AG04450 (cell line): ENCODE results near the gene ETS2. TPM values are rescaled to one million over a fixed set of nuclear protein-coding genes. Genes with fewer than 3 reads are reported as not detected.

Source experiments
- CTCF ChIA-PET: fragments of 300-600, 350-600 bp; formaldehyde crosslinking; extraction: SDS; loops from one replicate; lab custom pipeline; 2022; ENCODE audit warnings: antibody characterized with exemption, inconsistent platforms; lab: Charles Lee
- POLR2A ChIA-PET: fragments of 350-600 bp; formaldehyde crosslinking; extraction: SDS; loops from one replicate; lab custom pipeline; 2021; ENCODE audit warnings: antibody characterized with exemption, inconsistent platforms; lab: Yijun Ruan, JAX
- DNase-seq: peaks from one replicate; pipeline ENCODE4 v3.0.0-alpha.2; 2011; ENCODE audit warnings: low read depth, low spot score
- H3K27ac ChIP-seq: one replicate; pipeline ENCODE4 v1.5.1; 2012; ENCODE audit warnings: low read depth, low read length, control low read depth
- H3K27me3 ChIP-seq: one replicate; pipeline ENCODE4 v1.6.0; 2012; ENCODE audit warnings: low read length; ENCODE audit not compliant: control insufficient read depth, insufficient read depth
- H3K4me3 ChIP-seq: 2 replicates; pipeline ENCODE4 v1.5.1; 2011; ENCODE audit warnings: mild to moderate bottlenecking, low read depth, low read length, control low read depth
- H3K9me3 ChIP-seq: 2 replicates; pipeline ENCODE4 v1.5.1; 2012; ENCODE audit warnings: low read length; ENCODE audit not compliant: control insufficient read depth, insufficient read depth
- CTCF ChIP-seq: IDR thresholded peaks from 2 replicates; pipeline ENCODE4 v1.5.1; 2011; ENCODE audit warnings: low read depth, low read length, control low read depth, inconsistent platforms
- polyA plus RNA-seq: library from polyadenylated mRNA; depleted of rRNA; stranded (reverse); fragments of >200 nt; gene quantifications from 2 replicates; pipeline ENCODE4 v1.2.3, GENCODE V29; 2011

ETS2 gene
- polyA plus RNA-seq, 1 experiment = 60.1 TPM

- no peaks in the 10 kb centered on the region for H3K27me3 ChIP-seq
- POLR2A ChIA-PET = interaction anchor here (0.8 to 1.3 kb wide), 6 partner anchors 14 to 67 kb away, joined by 3 to 8 read pairs (median 6); partner anchors contain the start of gene ETS2
- no peak for TF ChIP-seq CTCF
- CTCF ChIA-PET = no interaction called here
- H3K4me3 ChIP-seq = no peak overlapping the region
- peak overlapping the region; percentile 91 for H3K27ac ChIP-seq
- H3K9me3 ChIP-seq = no peaks in the 10 kb centered on the region
- DNase-seq = no peak
These were observed 33.1 kb upstream of the ETS2 start for GRCh38 chr21:38772646-38773045.

GRCh38 chr21:38773099-38774061, 32.3 kb upstream of the ETS2 start:
- peak overlapping the region; percentile 8; the same call in 1 of the 2 replicates for H3K4me3 ChIP-seq
- ChIA-PET CTCF (interaction anchor here (0.6 kb wide), 1 partner anchor 34 kb away, joined by 8 read pairs; no protein-coding TSS in a partner anchor), POLR2A (interaction anchor here (0.6 to 1.3 kb wide), 8 partner anchors 14 to 1273 kb away, joined by 3 to 8 read pairs (median 5); partner anchors contain the start of gene ETS2)
- H3K27ac ChIP-seq = peak overlapping the region; percentile 91
- DNase-seq = peak; percentile 93
- no peaks in the 10 kb centered on the region for H3K27me3 ChIP-seq
- no peaks in the 10 kb centered on the region; the same call in 1 of the 2 replicates for H3K9me3 ChIP-seq
- TF ChIP-seq CTCF = no peak

- Histone ChIP-seq H3K27ac (peak overlapping the region; percentile 85), H3K4me3 (no peak overlapping the region), H3K9me3 (peaks cover 7% of the 10 kb centered on the region; the same call in 1 of the 2 replicates), H3K27me3 (no peaks in the 10 kb centered on the region)
- no peak for TF ChIP-seq CTCF
- POLR2A ChIA-PET = no interaction called here
- no peak for DNase-seq
- CTCF ChIA-PET = interaction anchor here (0.6 kb wide), 1 partner anchor 33 kb away, joined by 8 read pairs; no protein-coding TSS in a partner anchor
These were observed 31.6 kb upstream of the ETS2 start for GRCh38 chr21:38774152-38774551.

- H3K9me3 ChIP-seq = peaks cover 7% of the 10 kb centered on the region; the same call in 1 of the 2 replicates
- no peak for DNase-seq
- ChIA-PET CTCF (interaction anchor here (1.5 kb wide), 1 partner anchor 19 kb away, joined by 4 read pairs; no protein-coding TSS in a partner anchor), POLR2A (no interaction called here)
- TF ChIP-seq CTCF = no peak
- peak overlapping the region; percentile 25 for H3K27ac ChIP-seq
- H3K27me3 ChIP-seq = no peaks in the 10 kb centered on the region
- H3K4me3 ChIP-seq = no peak overlapping the region
These were observed 31.0 kb upstream of the ETS2 start for GRCh38 chr21:38774586-38775285.
